Left lung (tissue), 10 donors: ENCODE measurements around the gene PTP4A2. TPM values are rescaled to one million over a fixed set of nuclear protein-coding genes. Genes with fewer than 3 reads are reported as not detected.

Source experiments
- ATAC-seq: fragments of 200-7000 bp; cut with Tn5 transposase; one replicate; pipeline ENCODE4 v1.9.1; 2020; ENCODE audit warnings: moderate library complexity
- DNase-seq, 4 donors: peaks; one replicate each; pipeline ENCODE4 v3.0.0-alpha.2; 2013 to 2020
- H3K27ac ChIP-seq, 2 donors: fragments of 200-600 bp; sonication (generic) in 1 of 2; one replicate each; pipeline versions ENCODE4 v1.5.0 to v1.8.0; 2020 to 2021
- H3K27me3 ChIP-seq, 2 donors: fragments of 200-600 bp; sonication (generic) in 1 of 2; one replicate each; pipeline versions ENCODE4 v1.5.0 to v1.8.0; 2020 to 2021
- H3K36me3 ChIP-seq, 2 donors: fragments of 200-600 bp; sonication (generic) in 1 of 2; one replicate each; pipeline versions ENCODE4 v1.5.0 to v1.8.0; 2020 to 2021
- H3K4me1 ChIP-seq, 2 donors: fragments of 200-600 bp; one replicate each; pipeline ENCODE4 v1.8.0; 2021
- H3K4me3 ChIP-seq, 2 donors: fragments of 200-600 bp; sonication (generic) in 1 of 2; one replicate each; pipeline versions ENCODE4 v1.5.0 to v1.8.0; 2020 to 2021; ENCODE audit warnings: mild to moderate bottlenecking in 1 of 2
- H3K9me3 ChIP-seq, 2 donors: fragments of 200-600 bp; sonication (generic) in 1 of 2; one replicate each; pipeline versions ENCODE4 v1.5.0 to v1.8.0; 2020 to 2021
- intact Hi-C, 2 donors: fragments of 100-400 bp; cut with DNase I; formaldehyde crosslinking; loops; one replicate each; pipeline versions ENCODE4 v1.11.2 to v1.14.2; 2022
- polyA plus RNA-seq, 6 donors: library from polyadenylated mRNA; unstranded; fragments of 120-200 nt; gene quantifications; one replicate each; pipeline ENCODE4 v1.2.1, GENCODE V29; 2013; ENCODE audit not compliant: insufficient read length in 6 of 6
- total RNA-seq, 2 donors: library from RNA; stranded (reverse); fragmentation: NEBNext Ultra II Directional; extraction: Animal tissue kit (Norgen Biotek cat#: 25700); gene quantifications; one replicate each; pipeline ENCODE4 v1.2.1, GENCODE V29; 2021
- TF ChIP-seq, protein P1 (sequence below), 2 donors: fragments of 200-600 bp; sonication (generic) in 1 of 2; IDR thresholded peaks; one replicate each; pipeline versions ENCODE4 v1.5.0 to v1.8.0; 2021; ENCODE audit warnings: antibody characterized with exemption in 2 of 2
- donor health status: DM: no; HTN: yes; CAD: no.
- donor health status: DM: no; HTN: no; CAD: no.

PTP4A2 gene
- total and polyA plus RNA-seq, 8 donors, result 193 to 272 (median 228) TPM

GRCh38 chr1:31886866-31887265, 51.3 kb downstream of the PTP4A2 start:
- no peak for DNase-seq
- Histone ChIP-seq H3K27ac (no peak overlapping the region), H3K27me3 (no peaks in the 10 kb centered on the region), H3K4me1 (peaks cover 0 to 17% of the 10 kb centered on the region in 2 donors), H3K36me3 (no peaks in the 10 kb centered on the region), H3K4me3 (no peak overlapping the region), H3K9me3 (no peaks in the 10 kb centered on the region)
- TF ChIP-seq, protein P1, sequence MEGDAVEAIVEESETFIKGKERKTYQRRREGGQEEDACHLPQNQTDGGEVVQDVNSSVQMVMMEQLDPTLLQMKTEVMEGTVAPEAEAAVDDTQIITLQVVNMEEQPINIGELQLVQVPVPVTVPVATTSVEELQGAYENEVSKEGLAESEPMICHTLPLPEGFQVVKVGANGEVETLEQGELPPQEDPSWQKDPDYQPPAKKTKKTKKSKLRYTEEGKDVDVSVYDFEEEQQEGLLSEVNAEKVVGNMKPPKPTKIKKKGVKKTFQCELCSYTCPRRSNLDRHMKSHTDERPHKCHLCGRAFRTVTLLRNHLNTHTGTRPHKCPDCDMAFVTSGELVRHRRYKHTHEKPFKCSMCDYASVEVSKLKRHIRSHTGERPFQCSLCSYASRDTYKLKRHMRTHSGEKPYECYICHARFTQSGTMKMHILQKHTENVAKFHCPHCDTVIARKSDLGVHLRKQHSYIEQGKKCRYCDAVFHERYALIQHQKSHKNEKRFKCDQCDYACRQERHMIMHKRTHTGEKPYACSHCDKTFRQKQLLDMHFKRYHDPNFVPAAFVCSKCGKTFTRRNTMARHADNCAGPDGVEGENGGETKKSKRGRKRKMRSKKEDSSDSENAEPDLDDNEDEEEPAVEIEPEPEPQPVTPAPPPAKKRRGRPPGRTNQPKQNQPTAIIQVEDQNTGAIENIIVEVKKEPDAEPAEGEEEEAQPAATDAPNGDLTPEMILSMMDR (IDR thresholded peaks at IDR 0.05), result no peak
- intact Hi-C loops, result no loop called here
- ATAC-seq, result no peak

DNA sequence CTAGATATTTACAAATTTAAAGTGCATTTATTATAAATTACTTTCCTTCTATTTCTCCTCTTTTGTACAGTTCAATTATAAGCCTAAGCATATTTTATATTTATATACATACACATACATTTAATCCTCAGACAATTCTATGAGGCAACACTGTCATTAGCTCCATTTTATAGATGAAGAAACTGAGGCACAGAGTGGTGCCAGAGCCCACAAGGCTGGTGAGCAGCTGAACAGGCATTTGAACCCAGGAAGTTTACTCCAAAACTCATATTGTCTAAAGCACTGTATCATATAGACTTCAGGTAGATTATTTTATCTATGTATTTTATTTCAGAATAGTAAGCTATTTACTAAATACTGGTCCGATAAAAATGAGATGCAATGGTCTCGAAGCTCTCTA, 52.3 kb downstream of the PTP4A2 start:
- Histone ChIP-seq H3K4me1 (peaks cover 0 to 17% of the 10 kb centered on the region in 2 donors), H3K4me3 (no peak overlapping the region), H3K36me3 (no peaks in the 10 kb centered on the region), H3K27me3 (no peaks in the 10 kb centered on the region), H3K9me3 (no peaks in the 10 kb centered on the region), H3K27ac (no peak overlapping the region)
- ATAC-seq (no peak), DNase-seq (no peak)
- TF ChIP-seq, protein P1 (IDR thresholded peaks at IDR 0.05), result no peak
- intact Hi-C loops, result no loop called here

- DNase-seq (no peak), ATAC-seq (no peak)
- TF ChIP-seq, protein P1 (IDR thresholded peaks at IDR 0.05), result no peak
- Histone ChIP-seq H3K27ac (no peak overlapping the region), H3K27me3 (no peaks in the 10 kb centered on the region), H3K4me1 (no peaks in the 10 kb centered on the region), H3K9me3 (no peaks in the 10 kb centered on the region), H3K36me3 (no peaks in the 10 kb centered on the region), H3K4me3 (no peak overlapping the region)
- intact Hi-C loops, result no loop called here
These were observed 54.7 kb downstream of the PTP4A2 start for GRCh38 chr1:31883357-31883942.

- DNase-seq, result peak in 1 of 4 donors; percentile 35
- TF ChIP-seq, protein P1 (IDR thresholded peaks at IDR 0.05), result no peak
- Histone ChIP-seq H3K36me3 (no peaks in the 10 kb centered on the region), H3K27ac (no peak overlapping the region), H3K4me3 (no peak overlapping the region), H3K9me3 (no peaks in the 10 kb centered on the region), H3K27me3 (no peaks in the 10 kb centered on the region), H3K4me1 (no peaks in the 10 kb centered on the region)
- ATAC-seq, result peak; percentile 85
- intact Hi-C loops, result no loop called here
These were observed 56.5 kb downstream of the PTP4A2 start for GRCh38 chr1:31881688-31882000.

DNA sequence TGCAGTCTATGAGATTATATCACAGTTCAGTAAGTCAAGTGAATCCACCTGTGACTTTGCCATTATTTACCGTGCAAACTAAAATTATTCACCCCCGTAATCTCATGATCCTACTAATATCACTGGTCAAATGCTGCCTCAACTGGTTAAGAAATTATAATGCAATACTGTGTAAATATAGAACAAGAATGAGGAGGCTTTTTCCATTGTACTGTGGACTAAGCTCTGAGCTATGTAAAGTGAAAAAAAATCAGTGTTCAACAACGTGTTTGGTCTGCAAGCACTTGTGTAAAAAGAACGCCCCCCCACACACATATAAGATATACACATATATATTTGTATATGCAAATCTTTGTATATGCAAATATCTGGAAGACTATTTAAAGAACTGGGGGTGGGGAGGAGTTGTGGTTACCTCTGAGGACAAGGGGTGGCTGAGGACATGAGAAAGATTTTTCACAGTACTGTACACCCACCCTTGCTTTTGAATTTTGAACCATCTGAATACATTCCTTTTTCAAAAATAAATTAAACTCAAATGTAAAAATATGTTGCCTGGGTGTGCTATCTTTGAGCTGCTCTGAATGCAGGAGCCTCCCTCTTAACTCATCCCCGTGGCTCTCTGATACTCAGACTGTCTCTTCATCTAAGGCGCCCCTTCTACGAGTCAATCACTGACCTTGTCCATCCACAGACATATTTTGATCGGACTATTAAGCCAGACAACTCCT, 57.0 kb downstream of the PTP4A2 start:
- peak; percentile 60 for ATAC-seq
- Histone ChIP-seq H3K27ac (no peak overlapping the region), H3K9me3 (no peaks in the 10 kb centered on the region), H3K36me3 (no peaks in the 10 kb centered on the region), H3K27me3 (no peaks in the 10 kb centered on the region), H3K4me3 (no peak overlapping the region), H3K4me1 (no peaks in the 10 kb centered on the region)
- TF ChIP-seq, protein P1 (IDR thresholded peaks at IDR 0.05), result no peak
- intact Hi-C loops, result no loop called here
- DNase-seq, result no peak
